Karpas-422 (cell line): ENCODE measurements around the gene TRIM32. TPM values are rescaled to one million over a fixed set of nuclear protein-coding genes. Genes with fewer than 3 reads are reported as not detected.

Experiments
- DNase-seq: peaks from one replicate; pipeline ENCODE4 v3.0.0-alpha.2; 2015
- H2AFZ ChIP-seq: fragments of 200-600 bp; sonication (generic); 2 replicates; pipeline ENCODE4 v1.6.1; 2014; ENCODE audit warnings: antibody characterized with exemption, low read length, mixed read lengths
- H3K27ac ChIP-seq: fragments of 200-600 bp; sonication (generic); 2 replicates; pipeline ENCODE4 v1.5.1; 2014; ENCODE audit warnings: mild to moderate bottlenecking, low read length, moderate library complexity
- H3K27me3 ChIP-seq: fragments of 200-600 bp; sonication (generic); 2 replicates; pipeline ENCODE4 v1.6.1; 2014; ENCODE audit warnings: low read length, mixed read lengths
- H3K36me3 ChIP-seq: fragments of 200-600 bp; sonication (generic); 2 replicates; pipeline ENCODE4 v1.6.1; 2014; ENCODE audit warnings: low read length, mixed read lengths; ENCODE audit not compliant: insufficient read depth
- H3K4me1 ChIP-seq: fragments of 200-600 bp; sonication (generic); 2 replicates; pipeline ENCODE4 v1.6.1; 2014; ENCODE audit warnings: mild to moderate bottlenecking, low read length, mixed read lengths
- H3K4me2 ChIP-seq: fragments of 200-600 bp; sonication (generic); 2 replicates; pipeline ENCODE4 v1.6.1; 2014; ENCODE audit warnings: low read length, low read depth, mild to moderate bottlenecking; ENCODE audit not compliant: poor library complexity, severe bottlenecking
- H3K4me3 ChIP-seq: fragments of 200-600 bp; sonication (generic); 2 replicates; pipeline ENCODE4 v1.5.1; 2014; ENCODE audit warnings: mild to moderate bottlenecking, antibody characterized with exemption, low read length, mixed read lengths
- H3K79me2 ChIP-seq: fragments of 200-600 bp; sonication (generic); 2 replicates; pipeline ENCODE4 v1.6.1; 2014; ENCODE audit warnings: mild to moderate bottlenecking, low read length, mixed read lengths
- H3K9ac ChIP-seq: fragments of 200-600 bp; sonication (generic); 2 replicates; pipeline ENCODE4 v1.6.0; 2014; ENCODE audit warnings: low read length
- H3K9me2 ChIP-seq: fragments of 200-600 bp; sonication (generic), shearing (Covaris generic); replicated peaks from 2 replicates; pipeline ENCODE4 v1.6.0; 2014; ENCODE audit warnings: mild to moderate bottlenecking, low read length, moderate library complexity; ENCODE audit not compliant: insufficient read depth
- H3K9me3 ChIP-seq: fragments of 300-700, 200-600 bp; sonication (generic); 2 replicates; pipeline ENCODE4 v1.6.1; 2014; ENCODE audit warnings: low read length, mixed read lengths
- H4K20me1 ChIP-seq: fragments of 200-600 bp; sonication (generic); 2 replicates; pipeline ENCODE4 v1.6.1; 2014; ENCODE audit warnings: mild to moderate bottlenecking, antibody characterized with exemption, low read length, low read depth; ENCODE audit not compliant: insufficient read depth
- total RNA-seq: library from RNA; depleted of rRNA; stranded (reverse); fragments of >200 nt; shearing (Covaris generic); gene quantifications from 2 replicates; pipeline ENCODE4 v1.2.3, GENCODE V29; 2014; ENCODE audit warnings: low replicate concordance

The TRIM32 gene
- total RNA-seq, 1 experiment from 2014 or later = 20.7 TPM

DNA sequence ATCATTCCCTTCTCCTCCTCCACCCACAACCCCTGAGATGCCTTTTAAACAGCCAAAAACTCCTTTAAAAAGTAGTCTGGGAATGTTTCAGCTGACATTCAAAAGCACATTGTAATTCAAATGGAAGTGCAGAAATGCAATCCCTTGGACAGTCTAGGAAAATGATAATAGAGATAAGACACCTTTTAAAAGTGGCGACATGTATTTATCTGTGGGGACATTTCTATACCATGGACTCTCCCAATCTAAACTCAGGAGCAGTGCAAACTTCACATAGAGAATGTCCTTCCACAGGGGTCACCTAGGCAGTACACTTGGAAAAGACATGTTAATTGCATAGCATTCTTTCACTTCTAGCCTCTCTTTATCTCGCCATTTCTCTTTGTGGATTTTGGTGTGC lies 33.0 kb downstream of the TRIM32 start:
- Histone ChIP-seq H2AFZ (no peak overlapping the region), H3K9ac (no peak overlapping the region), H4K20me1 (no peaks in the 10 kb centered on the region), H3K36me3 (no peaks in the 10 kb centered on the region), H3K27ac (no peak overlapping the region), H3K27me3 (no peaks in the 10 kb centered on the region), H3K4me2 (no peak overlapping the region), H3K79me2 (no peaks in the 10 kb centered on the region), H3K4me3 (no peak overlapping the region), H3K9me2 (no peaks in the 10 kb centered on the region), H3K9me3 (no peaks in the 10 kb centered on the region), H3K4me1 (no peaks in the 10 kb centered on the region)
- no peak for DNase-seq

DNA sequence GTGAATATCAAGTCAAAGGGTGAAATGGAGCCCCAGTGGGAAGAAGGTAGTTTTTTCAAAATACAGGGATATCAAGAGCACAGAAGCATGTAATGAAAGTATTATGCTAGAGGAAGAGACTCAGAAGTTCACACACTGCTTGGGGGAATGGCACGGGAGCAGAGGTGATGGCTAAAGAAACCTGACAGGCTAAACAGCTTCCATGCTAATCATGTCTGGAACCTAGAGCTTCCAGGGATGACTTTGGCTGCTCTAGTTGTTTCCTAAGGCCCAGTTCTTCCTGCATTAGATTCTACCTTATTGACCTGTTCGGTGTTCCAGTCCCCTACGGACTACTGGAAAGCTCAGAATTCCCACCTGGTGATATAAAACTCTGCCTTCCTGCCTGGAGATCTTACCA lies 34.3 kb downstream of the TRIM32 start:
- no peak overlapping the region for H3K4me3 ChIP-seq
- no peaks in the 10 kb centered on the region for H3K4me1 ChIP-seq
- no peak overlapping the region for H3K27ac ChIP-seq
- H3K4me2 ChIP-seq = no peak overlapping the region
- no peaks in the 10 kb centered on the region for H3K36me3 ChIP-seq
- H4K20me1 ChIP-seq = no peaks in the 10 kb centered on the region
- no peaks in the 10 kb centered on the region for H3K9me2 ChIP-seq
- no peak for DNase-seq
- no peaks in the 10 kb centered on the region for H3K79me2 ChIP-seq
- no peak overlapping the region for H3K9ac ChIP-seq
- H3K9me3 ChIP-seq = no peaks in the 10 kb centered on the region
- H2AFZ ChIP-seq = no peak overlapping the region
- H3K27me3 ChIP-seq = no peaks in the 10 kb centered on the region

GRCh38 chr9:116721944-116722343 lies 34.8 kb downstream of the TRIM32 start:
- no peaks in the 10 kb centered on the region for H3K9me2 ChIP-seq
- H4K20me1 ChIP-seq = no peaks in the 10 kb centered on the region
- H2AFZ ChIP-seq = no peak overlapping the region
- H3K9ac ChIP-seq = no peak overlapping the region
- no peaks in the 10 kb centered on the region for H3K4me1 ChIP-seq
- no peaks in the 10 kb centered on the region for H3K36me3 ChIP-seq
- no peak overlapping the region for H3K4me3 ChIP-seq
- H3K27me3 ChIP-seq = no peaks in the 10 kb centered on the region
- no peak overlapping the region for H3K27ac ChIP-seq
- DNase-seq = no peak
- H3K9me3 ChIP-seq = no peaks in the 10 kb centered on the region
- no peak overlapping the region for H3K4me2 ChIP-seq
- no peaks in the 10 kb centered on the region for H3K79me2 ChIP-seq

- H3K27ac ChIP-seq = no peak overlapping the region
- no peak for DNase-seq
- H3K9me3 ChIP-seq = no peaks in the 10 kb centered on the region
- no peak overlapping the region for H3K4me2 ChIP-seq
- H4K20me1 ChIP-seq = no peaks in the 10 kb centered on the region
- no peak overlapping the region for H3K4me3 ChIP-seq
- no peaks in the 10 kb centered on the region for H3K79me2 ChIP-seq
- no peaks in the 10 kb centered on the region for H3K4me1 ChIP-seq
- H3K9me2 ChIP-seq = no peaks in the 10 kb centered on the region
- H3K36me3 ChIP-seq = no peaks in the 10 kb centered on the region
- H3K9ac ChIP-seq = no peak overlapping the region
- H2AFZ ChIP-seq = no peak overlapping the region
- H3K27me3 ChIP-seq = no peaks in the 10 kb centered on the region
Measured at GRCh38 chr9:116724123-116724522, 37.0 kb downstream of the TRIM32 start.

DNA sequence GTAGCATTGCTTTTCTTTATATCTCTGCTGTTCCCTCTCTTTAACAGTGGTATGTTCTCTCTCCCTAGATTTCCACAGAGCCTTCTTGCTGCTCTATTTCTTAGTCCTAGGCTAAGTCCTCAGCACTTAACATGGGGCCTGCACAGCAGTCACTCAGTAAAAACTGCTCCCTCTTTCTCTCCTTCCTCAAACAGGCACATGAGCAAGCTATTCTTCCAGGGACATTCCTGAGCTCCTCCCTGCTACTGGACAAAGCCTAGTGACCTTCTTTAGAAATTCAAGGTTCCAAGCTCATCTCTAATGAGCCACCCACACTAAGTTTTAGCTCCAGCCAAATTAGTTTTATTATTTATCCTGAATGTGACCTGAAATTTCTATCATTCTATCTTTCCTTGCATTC lies 39.5 kb downstream of the TRIM32 start:
- no peaks in the 10 kb centered on the region for H3K4me1 ChIP-seq
- no peaks in the 10 kb centered on the region for H4K20me1 ChIP-seq
- no peaks in the 10 kb centered on the region for H3K9me3 ChIP-seq
- no peak overlapping the region for H2AFZ ChIP-seq
- no peak for DNase-seq
- H3K4me3 ChIP-seq = no peak overlapping the region
- no peak overlapping the region for H3K4me2 ChIP-seq
- no peaks in the 10 kb centered on the region for H3K79me2 ChIP-seq
- H3K36me3 ChIP-seq = no peaks in the 10 kb centered on the region
- no peaks in the 10 kb centered on the region for H3K27me3 ChIP-seq
- no peaks in the 10 kb centered on the region for H3K9me2 ChIP-seq
- no peak overlapping the region for H3K9ac ChIP-seq
- H3K27ac ChIP-seq = no peak overlapping the region

DNA sequence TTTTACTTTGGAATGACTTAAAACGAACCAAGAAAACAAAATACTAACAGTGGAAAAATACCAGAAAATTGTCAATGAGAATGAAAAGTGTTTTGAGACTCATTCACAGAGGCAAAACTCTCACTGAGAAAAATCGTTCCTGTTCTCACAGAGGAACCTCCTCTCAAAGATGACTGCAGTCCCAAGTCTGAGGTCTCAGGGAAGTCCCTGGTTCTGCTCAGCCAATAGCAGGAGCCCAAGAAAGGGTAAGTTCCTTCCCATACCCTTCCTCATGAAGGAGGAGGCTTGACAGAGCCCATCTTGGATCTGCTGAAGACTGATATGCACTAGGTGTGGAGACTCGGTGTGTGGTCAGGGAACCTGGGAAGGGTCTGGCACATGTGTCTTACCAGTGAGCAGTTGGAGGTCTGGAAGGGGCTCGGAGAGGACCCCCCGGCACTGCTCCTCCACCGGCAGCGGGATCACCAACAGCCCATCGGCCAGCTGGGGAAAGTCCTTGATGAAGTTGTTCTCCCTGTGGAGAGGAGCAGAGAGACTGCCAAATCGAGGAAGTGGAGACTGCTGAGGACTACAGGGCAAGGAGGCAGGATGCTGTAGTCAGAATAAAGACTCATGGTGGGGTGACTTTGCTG lies 46.0 kb downstream of the TRIM32 start:
- Histone ChIP-seq H3K79me2 (no peaks in the 10 kb centered on the region), H3K9ac (no peak overlapping the region), H3K4me1 (peaks cover 9% of the 10 kb centered on the region), H3K4me2 (no peak overlapping the region), H3K36me3 (no peaks in the 10 kb centered on the region), H3K27me3 (no peaks in the 10 kb centered on the region), H4K20me1 (no peaks in the 10 kb centered on the region), H3K27ac (no peak overlapping the region), H2AFZ (no peak overlapping the region), H3K9me3 (no peaks in the 10 kb centered on the region), H3K9me2 (no peaks in the 10 kb centered on the region), H3K4me3 (no peak overlapping the region)
- DNase-seq = no peak

- Histone ChIP-seq H3K4me1 (peaks cover 27% of the 10 kb centered on the region), H3K27ac (no peak overlapping the region), H3K36me3 (no peaks in the 10 kb centered on the region), H3K9me2 (no peaks in the 10 kb centered on the region), H2AFZ (no peak overlapping the region), H3K9me3 (no peaks in the 10 kb centered on the region), H4K20me1 (no peaks in the 10 kb centered on the region), H3K9ac (no peak overlapping the region), H3K79me2 (no peaks in the 10 kb centered on the region), H3K27me3 (no peaks in the 10 kb centered on the region), H3K4me2 (peak overlapping the region; percentile 62), H3K4me3 (peak overlapping the region; percentile 50; the same call in 1 of the 2 replicates)
- no peak for DNase-seq
Measured at GRCh38 chr9:116736399-116737151, 49.5 kb downstream of the TRIM32 start.

GRCh38 chr9:116737152-116737546 lies 50.0 kb downstream of the TRIM32 start:
- H3K4me3 ChIP-seq = peak overlapping the region; percentile 50; the same call in 1 of the 2 replicates
- H3K4me2 ChIP-seq = peak overlapping the region; percentile 62
- H4K20me1 ChIP-seq = no peaks in the 10 kb centered on the region
- DNase-seq = peak; percentile 95
- H3K9me3 ChIP-seq = no peaks in the 10 kb centered on the region
- H3K9me2 ChIP-seq = no peaks in the 10 kb centered on the region
- no peaks in the 10 kb centered on the region for H3K79me2 ChIP-seq
- H3K4me1 ChIP-seq = peaks cover 33% of the 10 kb centered on the region
- no peak overlapping the region for H3K27ac ChIP-seq
- H3K27me3 ChIP-seq = no peaks in the 10 kb centered on the region
- H2AFZ ChIP-seq = peak overlapping the region; percentile 78; the same call in 1 of the 2 replicates
- H3K36me3 ChIP-seq = no peaks in the 10 kb centered on the region
- H3K9ac ChIP-seq = peak overlapping the region; percentile 57
